ENCODE data around the gene PHOSPHO1.
"Not testable (repeated sequence)": the region's sequence is repeated elsewhere in the genome, so short reads cannot be mapped to it uniquely, and the experiment has no call there.

Gene PHOSPHO1

GRCh38 chr17:49267912-49268311 lies 37.3 kb upstream of the PHOSPHO1 start:
- no peaks in the 10 kb centered on the region for H3K79me2 ChIP-seq (ENCODE audit: insufficient read depth, low read length)
- no peak overlapping the region for H3K4me2 ChIP-seq (ENCODE audit: low read depth, low read length, poor library complexity, severe bottlenecking)

GRCh38 chr17:49266233-49266632 lies 35.6 kb upstream of the PHOSPHO1 start:
- Histone ChIP-seq H3K9me3 (ENCODE audit: insufficient read depth, low read length) (no peaks in the 10 kb centered on the region), H3K79me2 (ENCODE audit: insufficient read depth, low read length) (no peaks in the 10 kb centered on the region), H3K27me3 (ENCODE audit: low read length) (no peaks in the 10 kb centered on the region), H3K27ac (ENCODE audit: low read depth, low read length) (no peak overlapping the region), H3K4me2 (ENCODE audit: low read depth, low read length, poor library complexity, severe bottlenecking) (no peak overlapping the region), H3K9ac (ENCODE audit: low read length) (no peak overlapping the region), H3K9me2 (replicated peaks; ENCODE audit: insufficient read depth, low read length) (no peaks in the 10 kb centered on the region), H3K36me3 (ENCODE audit: low read length) (no peaks in the 10 kb centered on the region), H3F3A (ENCODE audit: insufficient read depth) (no peaks in the 10 kb centered on the region), H4K20me1 (ENCODE audit: low read depth, low read length) (no peaks in the 10 kb centered on the region), H3K4me3 (ENCODE audit: insufficient read depth, low read length, poor library complexity, severe bottlenecking) (no peak overlapping the region), H2AFZ (ENCODE audit: low read depth, low read length, severe bottlenecking) (no peak overlapping the region)
- TF ChIP-seq CTCF (IDR thresholded peaks at IDR 0.05; ENCODE audit: insufficient read depth, low read length, poor library complexity, severe bottlenecking), result no peak

More at GRCh38 chr17:49267912-49268311, 37.3 kb upstream of the PHOSPHO1 start:
- no peaks in the 10 kb centered on the region for H3F3A ChIP-seq (ENCODE audit: insufficient read depth)
- H2AFZ ChIP-seq (ENCODE audit: low read depth, low read length, severe bottlenecking), result no peak overlapping the region
- no peaks in the 10 kb centered on the region for H3K36me3 ChIP-seq (ENCODE audit: low read length)
- no peaks in the 10 kb centered on the region for H4K20me1 ChIP-seq (ENCODE audit: low read depth, low read length)
- H3K27ac ChIP-seq (ENCODE audit: low read depth, low read length), result no peak overlapping the region
- no peaks in the 10 kb centered on the region for H3K27me3 ChIP-seq (ENCODE audit: low read length)
- H3K9ac ChIP-seq (ENCODE audit: low read length), result no peak overlapping the region
- no peak for TF ChIP-seq EZH2phosphoT487 (conservative IDR thresholded peaks at IDR 0.05; ENCODE audit: low read length)
- TF ChIP-seq CTCF (IDR thresholded peaks at IDR 0.05; ENCODE audit: insufficient read depth, low read length, poor library complexity, severe bottlenecking), result no peak
- no peaks in the 10 kb centered on the region for H3K9me3 ChIP-seq (ENCODE audit: insufficient read depth, low read length)
- H3K4me3 ChIP-seq (ENCODE audit: insufficient read depth, low read length, poor library complexity, severe bottlenecking), result no peak overlapping the region
- no peaks in the 10 kb centered on the region for H3K9me2 ChIP-seq (replicated peaks; ENCODE audit: insufficient read depth, low read length)

GRCh38 chr17:49261540-49261939 lies 31.0 kb upstream of the PHOSPHO1 start:
- H3K9me3 ChIP-seq (ENCODE audit: insufficient read depth, low read length); H3K4me2 ChIP-seq (ENCODE audit: low read depth, low read length, poor library complexity, severe bottlenecking); H3K27me3 ChIP-seq (ENCODE audit: low read length); H3K36me3 ChIP-seq (ENCODE audit: low read length); H4K20me1 ChIP-seq (ENCODE audit: low read depth, low read length); H3K27ac ChIP-seq (ENCODE audit: low read depth, low read length); H2AFZ ChIP-seq (ENCODE audit: low read depth, low read length, severe bottlenecking); H3K4me3 ChIP-seq (ENCODE audit: insufficient read depth, low read length, poor library complexity, severe bottlenecking); H3F3A ChIP-seq (ENCODE audit: insufficient read depth); H3K9me2 ChIP-seq (replicated peaks; ENCODE audit: insufficient read depth, low read length); H3K79me2 ChIP-seq (ENCODE audit: insufficient read depth, low read length); H3K9ac ChIP-seq (ENCODE audit: low read length): not testable (repeated sequence)

- H2AFZ ChIP-seq (ENCODE audit: low read depth, low read length, severe bottlenecking), result no peak overlapping the region
- no peaks in the 10 kb centered on the region for H3F3A ChIP-seq (ENCODE audit: insufficient read depth)
- TF ChIP-seq CTCF (IDR thresholded peaks at IDR 0.05; ENCODE audit: insufficient read depth, low read length, poor library complexity, severe bottlenecking) (no peak), EZH2phosphoT487 (conservative IDR thresholded peaks at IDR 0.05; ENCODE audit: low read length) (no peak)
- peak overlapping the region; percentile 45 for H3K4me2 ChIP-seq (ENCODE audit: low read depth, low read length, poor library complexity, severe bottlenecking)
- H3K9me3 ChIP-seq (ENCODE audit: insufficient read depth, low read length), result no peaks in the 10 kb centered on the region
- H3K4me3 ChIP-seq (ENCODE audit: insufficient read depth, low read length, poor library complexity, severe bottlenecking), result no peak overlapping the region
- no peak overlapping the region for H3K27ac ChIP-seq (ENCODE audit: low read depth, low read length)
- H3K27me3 ChIP-seq (ENCODE audit: low read length), result no peaks in the 10 kb centered on the region
- no peaks in the 10 kb centered on the region for H3K9me2 ChIP-seq (replicated peaks; ENCODE audit: insufficient read depth, low read length)
- no peaks in the 10 kb centered on the region for H3K79me2 ChIP-seq (ENCODE audit: insufficient read depth, low read length)
- H4K20me1 ChIP-seq (ENCODE audit: low read depth, low read length), result no peaks in the 10 kb centered on the region
- no peaks in the 10 kb centered on the region for H3K36me3 ChIP-seq (ENCODE audit: low read length)
- no peak overlapping the region for H3K9ac ChIP-seq (ENCODE audit: low read length)
Observed at GRCh38 chr17:49260817-49261291, 30.3 kb upstream of the PHOSPHO1 start.

Measured in SU-DHL-6 (cell line).